Stimulated activated CD4-positive, alpha-beta T cell treated with anti-CD3 and anti-CD28 coated beads, TNF-alpha, amount 100 ng/mL, for 1 hour (primary cell): ENCODE data around the gene PALD1.

Experiments
- DNase-seq, 3 donors: peaks; one replicate each; pipeline ENCODE4 v3.0.0-alpha.2; 2020; ENCODE audit warnings: low read depth in 3 of 3, low spot score in 1 of 3

PALD1 gene

DNA sequence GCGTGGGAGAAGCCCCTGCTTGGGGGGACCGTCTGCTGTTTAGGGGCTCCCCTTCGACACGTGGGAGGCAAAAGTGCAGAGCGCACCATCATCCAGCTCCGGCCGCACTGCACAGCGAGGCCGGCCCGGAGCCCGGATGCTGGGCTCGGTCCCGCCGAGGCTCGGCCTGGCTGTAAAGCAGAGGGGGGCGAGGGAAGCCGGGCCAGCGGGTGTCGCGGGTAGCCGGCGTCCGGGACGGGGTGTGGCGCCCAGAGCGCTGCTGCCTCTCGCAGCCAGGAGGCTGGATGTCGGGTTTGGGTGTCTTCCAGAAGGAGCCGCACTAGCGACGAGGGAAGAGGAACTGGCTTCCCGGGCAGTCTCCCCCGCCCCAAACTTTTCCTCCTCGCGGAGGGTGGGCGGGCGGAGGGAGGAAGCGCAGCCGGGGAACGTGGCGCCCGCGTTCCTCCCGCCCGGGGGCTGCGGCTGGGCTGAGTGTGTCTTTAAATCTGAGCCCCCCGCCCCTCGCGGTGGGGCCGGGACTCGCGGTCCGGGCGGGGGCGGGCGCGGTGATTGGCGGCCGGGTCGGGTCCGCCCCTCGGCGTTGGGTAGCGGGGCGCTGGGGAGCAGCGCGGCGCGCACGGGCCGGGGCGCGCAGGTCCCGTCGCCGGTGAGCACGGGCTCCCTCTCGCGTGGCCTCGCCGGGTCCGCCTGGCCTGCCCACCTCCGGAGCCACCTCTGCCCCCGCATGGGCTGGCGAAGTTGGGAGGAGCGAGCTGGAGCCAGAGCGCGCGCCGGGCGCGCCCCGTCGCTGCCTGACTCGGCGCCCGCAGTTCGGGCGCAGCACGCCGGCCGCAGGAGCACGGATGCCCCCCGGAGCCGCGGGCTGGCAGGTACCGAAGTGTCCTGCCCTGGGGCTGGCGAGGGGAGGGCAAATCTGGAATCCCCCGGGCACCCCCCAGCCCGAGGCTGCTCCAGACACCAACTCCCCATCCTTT, at the start of gene PALD1:
Gene PALD1, plus strand, starts transcription at position 577 of the 974 bp plus-strand sequence. CDS start 47,185 bp downstream, outside the sequence.
- peak in 1 of 3 donors; percentile 28 for DNase-seq

GRCh38 chr10:70430493-70431445, 47.8 kb upstream of the PALD1 start:
- no peak for DNase-seq

GRCh38 chr10:70432101-70432500, 46.5 kb upstream of the PALD1 start:
- no peak for DNase-seq

GRCh38 chr10:70432561-70433263, 45.9 kb upstream of the PALD1 start:
- no peak for DNase-seq

DNA sequence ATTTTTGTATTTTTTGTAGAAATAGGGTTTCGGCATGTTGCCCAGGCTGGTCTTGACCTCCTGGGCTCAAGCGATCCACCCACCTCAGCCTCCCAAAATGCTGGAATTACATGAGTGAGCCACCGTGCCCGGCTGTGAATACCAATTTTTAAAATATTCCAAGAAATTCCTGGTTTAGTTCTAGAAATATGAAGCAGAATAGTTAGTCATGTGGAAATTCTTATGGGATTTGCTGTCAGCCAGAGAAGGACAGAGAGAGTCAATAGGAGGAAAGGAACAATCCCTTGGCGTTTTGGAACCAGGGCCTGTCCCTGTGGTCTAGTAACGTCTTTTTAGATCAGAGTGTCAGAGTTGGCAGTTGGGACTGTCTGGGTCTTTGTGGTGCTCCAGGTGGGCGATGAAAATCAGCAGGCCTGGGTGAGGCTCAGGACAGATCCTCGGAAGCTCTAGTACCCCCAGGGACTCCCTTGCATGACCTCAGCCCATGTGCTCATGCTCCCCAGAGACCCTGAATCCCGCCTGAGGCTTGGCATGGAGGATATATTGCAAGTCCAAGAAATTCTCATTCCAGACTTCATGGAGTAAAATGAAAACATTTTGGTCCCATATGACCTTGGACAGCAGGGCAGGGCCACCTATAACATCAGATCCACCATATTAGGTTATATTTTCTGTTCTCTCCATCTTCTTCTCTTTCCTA, 44.8 kb upstream of the PALD1 start:
- DNase-seq, result no peak

DNA sequence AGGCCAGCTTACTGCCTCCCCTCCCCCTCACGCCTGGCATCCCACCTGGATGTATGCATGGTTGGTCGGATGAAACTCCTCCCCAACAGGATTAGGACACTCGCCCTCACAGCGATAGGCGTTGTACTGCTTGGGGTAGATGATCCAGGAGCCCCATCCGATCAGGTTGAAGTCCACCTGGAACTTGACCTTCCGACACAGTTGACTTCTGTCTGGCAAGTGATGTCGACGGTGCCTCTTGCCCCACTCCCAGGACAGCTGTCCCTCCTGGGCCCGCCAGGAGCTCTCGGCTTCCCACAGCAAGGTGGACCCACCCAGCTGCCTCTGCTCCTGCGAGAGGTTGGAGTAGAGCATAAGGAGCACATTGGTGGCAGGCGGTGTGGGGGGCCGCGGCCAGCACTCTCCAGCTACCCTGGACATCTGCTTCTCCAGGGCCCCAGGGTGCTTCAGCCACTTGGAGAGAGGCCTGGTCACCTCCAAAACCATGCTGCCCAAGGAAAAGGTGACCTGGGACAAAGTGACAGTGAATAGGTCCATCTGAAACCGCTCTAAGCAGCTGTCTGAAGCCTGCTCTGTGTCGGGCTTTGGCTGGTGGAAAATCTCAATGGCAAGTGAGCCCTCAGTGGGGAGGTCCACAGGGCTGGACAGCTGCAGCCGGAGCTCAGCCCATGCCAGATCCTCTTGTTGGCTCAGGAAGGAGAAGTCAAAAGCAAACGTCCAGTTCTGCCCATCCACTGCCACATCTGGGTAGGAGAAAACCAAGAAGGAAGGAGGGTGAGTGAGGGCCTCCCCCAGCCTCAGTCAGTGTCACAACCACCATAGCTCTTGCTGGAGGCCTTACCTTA, 43.1 kb upstream of the PALD1 start:
- DNase-seq, result no peak

GRCh38 chr10:70437721-70438120, 40.8 kb upstream of the PALD1 start:
- no peak for DNase-seq

DNA sequence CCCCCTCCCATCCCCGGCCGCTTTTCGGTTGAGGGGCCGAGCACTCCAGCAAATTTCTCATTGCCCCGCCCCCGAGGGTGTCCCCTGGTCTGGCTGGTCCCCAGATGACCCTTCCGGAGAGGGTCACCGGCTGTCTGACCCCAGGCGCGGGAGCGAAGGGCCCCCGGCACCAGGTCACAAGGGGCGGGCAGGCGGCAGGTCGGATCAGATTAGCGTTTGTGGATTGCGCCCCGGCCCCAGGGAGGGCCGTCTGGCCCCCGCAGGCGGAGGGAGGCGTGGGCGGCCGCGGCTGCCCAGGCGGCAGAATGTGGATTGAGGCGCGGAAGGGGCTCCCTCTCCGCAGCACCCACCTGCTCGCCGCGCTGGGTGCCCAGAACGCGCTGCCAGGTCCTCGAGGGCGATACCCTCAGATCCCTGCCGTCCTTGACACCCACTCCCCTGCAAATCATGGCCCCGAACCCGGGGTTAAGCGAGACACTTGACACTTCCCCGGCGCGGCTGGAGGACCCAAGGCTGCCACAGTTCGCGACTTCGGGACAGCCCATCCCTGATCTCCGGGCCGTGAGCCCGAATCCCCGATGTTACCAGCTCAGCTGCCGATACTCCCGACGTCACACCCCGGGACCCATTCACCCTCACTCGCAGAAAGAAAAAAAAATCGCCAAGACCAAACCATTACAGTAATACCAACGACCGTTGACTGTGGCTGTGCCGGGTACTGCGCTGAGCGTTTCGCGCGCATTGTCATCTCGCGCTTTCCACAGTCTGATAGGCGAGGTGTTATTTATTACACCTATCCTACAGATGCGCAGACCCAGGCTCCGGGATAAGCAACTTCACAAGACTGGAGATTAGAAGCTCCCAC, 38.0 kb upstream of the PALD1 start:
- no peak for DNase-seq

DNA sequence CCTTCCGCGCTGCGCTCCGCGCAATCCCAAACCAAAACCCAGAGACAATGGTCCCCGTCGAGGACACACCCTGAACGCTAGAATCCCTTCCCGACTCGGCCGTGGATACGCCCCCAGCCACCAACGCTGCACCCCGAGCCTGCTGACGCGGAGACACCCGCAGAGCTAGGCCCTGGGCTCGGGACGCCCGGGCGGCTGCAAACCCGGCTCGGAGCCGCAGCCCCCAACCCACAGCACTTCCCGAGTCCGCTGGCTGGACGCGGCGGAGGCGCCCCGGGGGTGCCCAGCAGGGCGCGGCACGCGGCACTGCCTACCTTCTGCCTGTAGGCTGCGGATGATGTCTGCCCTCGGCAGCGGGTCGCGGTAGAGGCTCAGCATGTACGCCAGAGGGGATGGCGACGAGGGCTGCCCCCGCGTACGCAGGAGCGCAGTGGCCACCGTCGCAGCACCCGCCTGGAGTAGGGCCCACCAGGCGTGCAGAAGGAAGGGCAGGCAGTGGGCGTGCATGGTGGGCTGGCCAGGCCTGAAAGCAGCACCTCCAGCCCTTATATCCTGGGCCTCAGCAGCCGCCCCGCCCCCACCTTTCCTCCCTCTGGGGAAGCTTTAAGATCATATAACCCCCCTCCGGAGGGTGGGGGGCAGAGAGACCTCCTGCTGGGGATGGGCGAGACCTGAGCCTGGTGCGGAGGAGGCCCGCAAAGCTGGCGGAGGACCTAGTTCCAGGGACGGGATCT, 37.2 kb upstream of the PALD1 start, which contains the start of gene NODAL:
Gene NODAL, minus strand, starts transcription at position 521 of the 734 bp plus-strand sequence. Its CDS starts 14 bp downstream, at position 507.
- no peak for DNase-seq

DNA sequence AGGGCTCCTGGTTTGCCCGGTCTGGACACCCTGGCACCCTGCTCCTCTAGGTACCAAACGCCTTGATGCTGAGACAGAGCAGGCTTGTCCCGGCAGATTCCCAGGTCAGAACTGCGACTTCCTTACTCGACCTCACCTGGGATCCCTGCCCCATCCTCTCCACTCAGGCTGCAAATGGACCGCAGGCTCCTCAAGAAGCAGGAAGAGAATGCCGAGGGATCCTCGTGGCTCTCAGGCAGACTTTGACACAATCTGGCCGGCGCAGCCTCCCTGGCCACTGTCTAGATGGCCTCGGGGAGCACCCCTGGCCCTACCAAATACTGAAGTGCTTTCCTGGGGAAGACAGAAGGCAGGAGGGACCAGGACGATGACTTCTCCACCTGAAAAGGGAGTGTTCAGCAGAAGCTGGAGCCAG, 36.7 kb upstream of the PALD1 start:
- DNase-seq, result no peak

- DNase-seq, result no peak
Observed at GRCh38 chr10:70442332-70442988, 36.1 kb upstream of the PALD1 start.

- no peak for DNase-seq
Observed at GRCh38 chr10:70444744-70445143, 33.8 kb upstream of the PALD1 start.

DNA sequence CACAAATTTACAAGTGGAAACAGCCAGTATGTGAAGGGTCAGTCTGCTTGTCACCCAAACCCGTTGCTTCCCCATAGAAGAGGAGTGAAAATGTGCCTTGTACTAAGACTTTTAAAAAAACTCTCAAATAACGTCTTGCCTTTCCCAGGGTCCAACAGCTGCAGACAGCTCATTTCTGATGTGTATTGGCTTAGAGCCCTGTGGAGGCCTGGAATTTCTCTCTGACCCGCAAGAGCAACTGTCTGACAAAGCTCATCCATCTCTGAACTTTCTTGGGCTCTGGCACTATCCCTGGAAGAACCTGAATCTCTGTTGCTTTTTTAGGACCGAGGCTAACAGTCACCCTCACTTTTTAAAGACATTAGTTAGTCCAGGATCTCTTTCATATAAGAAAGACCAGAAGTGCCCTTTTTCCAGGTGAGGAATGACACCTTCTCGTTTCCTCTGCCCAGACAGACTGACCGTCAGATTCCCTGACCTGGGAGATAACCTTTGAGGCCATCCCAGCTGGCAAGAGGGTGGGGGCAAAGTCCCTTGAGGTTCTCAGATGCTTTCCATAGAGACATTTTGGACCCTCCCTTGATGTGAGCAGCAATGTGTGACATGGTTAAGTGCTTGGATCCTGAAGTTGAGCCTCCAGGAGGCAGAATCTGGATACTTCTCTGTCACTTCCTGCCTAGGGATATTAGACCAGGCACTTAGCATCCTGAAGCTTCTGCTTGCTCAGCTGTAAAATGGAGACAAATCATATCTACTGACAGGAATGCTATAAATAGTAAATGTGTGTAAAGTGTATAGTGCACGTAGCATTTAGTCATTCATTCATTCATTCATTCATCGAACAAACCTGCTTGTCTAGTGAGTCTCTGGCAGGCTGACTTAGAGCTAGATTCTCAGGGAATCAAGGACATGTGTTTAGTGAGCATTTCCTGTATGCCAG, 32.6 kb upstream of the PALD1 start:
- no peak for DNase-seq

DNA sequence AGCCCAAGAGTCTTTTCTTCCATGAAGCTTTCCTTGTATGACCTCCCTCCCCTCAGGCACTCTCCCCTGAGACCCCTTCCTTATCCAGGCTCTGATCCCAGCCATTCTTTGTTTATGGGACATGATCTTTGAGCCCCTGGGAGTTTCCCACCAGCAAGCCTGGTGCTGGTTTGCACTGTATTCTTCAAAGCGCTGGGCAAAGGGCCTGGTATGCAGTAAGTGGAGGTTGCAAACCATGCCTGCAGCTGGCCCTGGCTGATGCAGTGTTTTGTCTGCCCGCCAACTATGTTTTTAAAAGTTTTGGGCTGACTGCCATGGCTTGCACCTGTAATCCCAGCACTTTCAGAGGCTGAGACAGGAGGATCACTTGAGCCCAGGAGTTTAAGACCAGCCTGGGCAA, 30.3 kb upstream of the PALD1 start:
- DNase-seq, result no peak

GRCh38 chr10:70455213-70455630, 23.3 kb upstream of the PALD1 start:
- DNase-seq, result no peak

DNA sequence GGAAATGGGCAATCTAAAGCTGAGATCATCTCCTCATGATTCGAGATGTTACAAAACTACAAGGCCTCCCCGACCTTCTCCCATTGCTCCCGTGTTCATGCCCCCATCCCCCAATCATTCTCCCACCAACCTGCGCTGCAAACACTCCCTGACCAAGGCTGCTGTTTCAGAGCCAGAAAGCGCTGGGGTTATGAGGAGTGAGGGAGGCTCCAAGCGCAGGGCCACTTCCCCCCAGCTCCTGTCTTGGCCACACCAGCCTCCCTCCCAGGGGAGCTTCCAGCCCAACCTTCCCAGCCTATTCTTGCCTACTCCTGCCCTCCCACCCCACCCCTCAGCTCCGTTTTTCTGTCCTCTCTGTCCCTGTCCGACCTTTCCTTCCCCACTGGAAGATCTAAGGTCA, 22.4 kb upstream of the PALD1 start:
- DNase-seq, result no peak
